Fibroblast of skin of abdomen (primary cell): ENCODE measurements around the gene IZUMO1. TPM values are rescaled to one million over a fixed set of nuclear protein-coding genes. Genes with fewer than 3 reads are reported as not detected.
"Not testable (repeated sequence)": the region's sequence is repeated elsewhere in the genome, so short reads cannot be mapped to it uniquely, and the experiment has no call there.

Experiments
- DNase-seq: peaks from one replicate; pipeline ENCODE4 v3.0.0-alpha.2; 2013
- polyA plus RNA-seq, 2 experiments: library from polyadenylated mRNA; unstranded; fragments of 120-200 nt; gene quantifications; one replicate each; pipeline ENCODE4 v1.2.1, GENCODE V29; 2013; ENCODE audit not compliant: insufficient read length in 2 of 2

IZUMO1 gene
- 0.08 TPM for polyA plus RNA-seq (2013, experiment 1 of 2; ENCODE audit: insufficient read length)
- 0.10 TPM for polyA plus RNA-seq (2013, experiment 2 of 2; ENCODE audit: insufficient read length)

DNA sequence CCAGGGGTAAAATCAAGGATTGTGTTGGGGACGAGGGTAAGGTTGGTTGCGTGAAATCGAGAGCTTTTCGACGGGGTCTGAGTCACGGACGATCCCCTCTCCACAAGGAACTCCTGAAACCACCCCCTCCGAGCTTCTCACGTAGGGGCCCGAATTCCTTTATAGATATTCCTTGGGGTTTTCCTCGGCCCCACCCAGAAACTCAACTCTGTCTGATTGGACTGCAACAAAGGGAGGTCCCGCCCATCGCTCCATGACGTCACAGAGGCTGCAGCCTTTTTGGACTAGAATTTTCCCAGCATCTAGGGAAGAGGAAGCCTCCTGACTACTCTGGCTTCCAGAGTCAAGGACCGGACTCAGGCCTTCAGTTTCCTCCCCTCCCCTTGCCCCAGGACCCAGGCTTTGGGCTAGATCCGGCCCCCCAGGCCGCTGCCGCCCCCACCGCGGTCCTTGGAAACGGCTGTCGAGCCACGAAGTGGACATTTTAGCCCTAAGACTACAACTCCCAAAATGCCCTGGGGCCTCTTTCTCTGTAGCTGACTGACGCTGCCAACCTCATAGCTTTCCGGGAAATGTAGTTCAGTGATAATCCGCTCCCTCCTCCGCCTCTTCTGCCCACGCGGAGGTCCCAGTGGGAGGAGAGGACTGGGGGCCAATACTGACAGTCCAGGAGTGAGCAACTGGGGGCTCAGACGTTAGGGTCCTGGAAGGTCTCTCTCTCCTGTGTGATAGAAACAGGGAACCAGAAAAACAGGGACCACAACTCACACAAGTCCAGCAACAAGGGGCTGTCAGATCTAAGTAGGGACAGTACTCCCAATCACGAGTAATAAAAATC lies at the start of gene IZUMO1:
Gene IZUMO1, minus strand, starts transcription at position 172 of the 838 bp plus-strand sequence. CDS start 1,050 bp downstream, outside the sequence.
- peak; percentile 90 for DNase-seq

DNA sequence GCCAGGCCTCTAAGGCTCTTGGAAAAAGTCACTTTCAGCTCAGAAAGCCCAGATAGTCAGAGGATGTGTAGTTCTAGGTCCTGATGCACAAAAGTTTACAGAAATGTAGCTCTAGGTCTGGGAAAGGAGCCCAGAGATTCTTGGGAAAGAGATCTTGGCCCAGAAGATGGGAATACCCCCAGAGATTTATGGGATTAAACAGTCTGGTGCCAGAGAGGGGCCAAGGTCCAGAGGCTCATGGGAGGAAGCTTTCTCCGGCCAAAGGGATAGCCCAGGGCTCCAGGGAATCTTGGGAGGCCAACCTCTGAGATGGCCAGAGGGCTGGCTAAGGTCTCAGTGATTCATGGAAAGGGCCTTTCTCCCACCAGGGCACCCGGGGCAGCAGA lies 49.0 kb upstream of the IZUMO1 start:
- DNase-seq = no peak

- peak; percentile 92 for DNase-seq
Measured at GRCh38 chr19:48795055-48795684, 48.5 kb upstream of the IZUMO1 start.

GRCh38 chr19:48794291-48794690 lies 47.6 kb upstream of the IZUMO1 start:
- DNase-seq = no peak

GRCh38 chr19:48793271-48793670 lies 46.6 kb upstream of the IZUMO1 start:
- no peak for DNase-seq

DNA sequence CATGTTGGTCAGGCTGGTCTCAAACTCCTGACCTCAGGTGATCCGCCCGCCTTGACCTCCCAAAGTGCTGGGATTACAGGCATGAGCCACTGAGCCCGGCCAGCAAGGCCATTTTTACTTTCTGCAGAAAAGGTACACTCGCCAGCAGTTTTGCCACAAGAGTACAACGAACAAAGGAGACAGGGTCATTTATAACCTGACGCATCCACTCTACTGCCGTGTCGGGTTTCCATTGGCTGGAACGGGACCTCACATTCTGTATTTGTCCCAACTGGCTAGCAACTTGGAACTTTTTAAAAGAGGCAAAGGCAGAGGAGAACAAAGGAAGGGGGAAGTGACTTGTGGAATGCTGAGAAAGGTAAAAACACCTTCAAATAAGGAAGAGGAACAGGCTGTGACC lies 40.6 kb upstream of the IZUMO1 start:
- not testable (repeated sequence) for DNase-seq

DNA sequence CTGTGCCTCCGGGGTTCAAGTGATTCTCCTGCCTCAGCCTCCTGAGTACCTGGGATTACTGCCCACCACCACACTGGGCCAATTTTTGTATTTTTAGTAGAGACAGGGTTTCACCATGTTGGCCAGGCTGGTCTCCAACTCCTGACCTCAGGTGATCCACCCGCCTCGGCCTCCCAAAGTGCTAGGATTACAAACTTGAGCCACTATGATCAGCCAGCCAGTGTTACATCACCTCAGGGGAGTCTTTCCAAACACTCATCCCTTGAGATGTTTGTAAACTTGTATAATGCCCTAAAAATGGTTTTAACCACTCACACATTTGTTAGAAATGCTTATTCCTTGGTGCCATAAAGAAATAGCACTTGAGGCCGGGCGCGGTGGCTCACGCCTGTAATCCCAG lies 39.7 kb upstream of the IZUMO1 start:
- DNase-seq = not testable (repeated sequence)

GRCh38 chr19:48784527-48784926 lies 37.8 kb upstream of the IZUMO1 start:
- no peak for DNase-seq

DNA sequence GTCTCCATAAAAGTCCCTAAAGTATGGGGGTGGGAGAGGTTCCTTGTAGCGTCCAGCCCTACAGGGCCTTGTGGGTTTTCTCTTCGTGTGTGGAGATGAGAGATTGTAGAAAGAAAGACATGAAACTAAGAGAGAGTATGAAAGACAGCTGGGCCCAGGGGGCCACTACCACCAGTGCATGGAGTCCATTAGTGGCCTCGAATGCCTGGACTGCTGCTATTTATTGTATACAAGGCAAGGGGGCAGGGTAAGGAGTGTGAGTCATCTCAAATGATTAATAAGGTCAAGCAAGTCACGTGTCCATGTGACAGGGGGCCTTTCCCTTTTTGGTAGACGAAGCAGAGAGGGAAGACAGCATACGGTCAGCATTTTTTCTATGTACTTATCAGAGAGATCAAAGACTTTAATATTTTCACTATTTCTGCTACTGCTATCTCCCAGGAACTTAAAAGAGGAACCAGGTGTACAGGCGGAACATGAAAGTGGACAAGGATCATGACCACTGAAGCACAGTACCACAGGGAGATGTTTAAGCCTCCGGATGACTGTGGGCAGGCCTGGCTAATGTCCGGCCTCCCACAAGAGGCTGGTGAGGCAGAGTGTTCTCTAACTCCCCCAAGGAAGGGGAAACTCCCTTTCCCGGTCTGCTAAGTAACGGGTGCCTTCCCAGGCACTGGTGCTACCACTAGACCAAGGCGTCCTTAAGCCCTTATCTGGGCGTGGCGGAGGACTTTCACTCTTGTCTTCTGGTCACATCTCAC lies 34.1 kb upstream of the IZUMO1 start:
- peak; percentile 38 for DNase-seq

DNA sequence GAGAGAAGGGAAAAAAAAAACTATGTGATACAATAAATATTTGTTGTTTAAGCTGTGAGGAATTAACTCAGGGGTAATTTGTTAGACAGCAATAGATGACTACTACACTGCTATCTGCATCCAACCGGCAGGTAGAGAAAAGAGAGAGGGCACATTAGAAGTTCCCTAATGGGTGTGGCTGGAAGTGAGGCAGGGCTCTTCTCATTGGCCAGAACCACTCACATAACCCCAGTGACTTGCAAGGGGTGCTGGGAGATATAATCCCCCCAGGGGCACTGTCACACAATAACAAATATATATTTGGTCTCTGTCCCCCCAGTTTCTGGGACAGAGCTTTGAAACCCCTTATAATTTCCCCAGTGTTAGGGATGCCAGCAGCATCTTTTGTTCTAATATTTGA lies 32.9 kb upstream of the IZUMO1 start:
- DNase-seq = no peak

- no peak for DNase-seq
Measured at GRCh38 chr19:48777720-48778119, 31.0 kb upstream of the IZUMO1 start.

- no peak for DNase-seq
Measured at GRCh38 chr19:48777139-48777538, 30.4 kb upstream of the IZUMO1 start.

GRCh38 chr19:48772503-48772953 lies 25.8 kb upstream of the IZUMO1 start:
- DNase-seq = no peak

- DNase-seq = no peak
Measured at GRCh38 chr19:48770734-48771472, 24.2 kb upstream of the IZUMO1 start.

DNA sequence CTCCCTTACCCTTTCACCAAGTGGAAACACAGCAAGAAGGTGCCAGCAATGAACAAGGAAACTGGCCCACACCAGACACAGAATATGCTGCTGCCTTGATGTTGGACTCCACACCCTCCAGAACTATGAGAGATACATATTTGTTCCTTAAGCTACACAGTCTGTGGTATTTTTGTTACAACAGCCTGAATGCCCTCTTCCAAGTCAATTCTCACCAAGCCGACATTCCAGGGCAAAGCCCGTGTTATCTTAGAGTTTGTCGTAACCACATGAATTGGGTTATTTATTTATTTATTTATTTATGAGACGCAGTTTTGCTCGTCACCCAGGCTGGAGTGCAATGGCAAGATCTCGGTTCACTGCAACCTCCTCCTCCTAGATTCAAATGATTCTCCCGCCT lies 23.6 kb upstream of the IZUMO1 start:
- peak; percentile 59 for DNase-seq

DNA sequence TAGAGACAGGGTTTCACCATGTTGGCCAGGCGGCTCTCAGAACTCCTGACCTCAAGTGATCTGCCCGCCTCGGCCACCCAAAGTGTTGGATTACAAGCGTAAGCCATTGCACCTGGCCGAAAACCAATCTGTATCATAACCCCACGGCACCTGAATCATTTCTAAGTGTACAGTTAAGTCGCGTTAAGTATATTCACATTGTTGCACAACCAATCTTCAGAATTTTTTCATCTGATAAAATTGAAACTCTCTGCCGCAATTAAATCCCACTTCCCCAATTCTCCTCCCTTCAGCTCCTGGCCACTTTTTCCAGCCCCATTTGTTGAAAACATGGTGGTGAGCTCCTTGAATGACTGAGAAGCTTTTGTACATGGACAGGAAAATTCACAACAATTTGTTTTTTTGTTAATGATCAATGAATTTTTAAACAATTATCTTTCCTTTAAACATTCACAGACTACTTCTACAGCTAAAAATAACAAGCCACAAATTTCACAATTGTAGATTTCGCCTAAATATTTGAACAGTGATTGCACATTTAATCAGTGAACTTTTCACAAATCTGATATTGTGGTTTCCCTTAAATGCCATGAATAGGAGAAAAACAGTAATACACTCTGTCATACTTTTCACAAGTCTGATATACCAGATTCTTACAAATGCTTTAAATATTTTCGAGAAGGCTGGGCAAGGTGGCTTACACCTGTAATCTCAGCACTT lies 22.4 kb upstream of the IZUMO1 start:
- no peak for DNase-seq

DNA sequence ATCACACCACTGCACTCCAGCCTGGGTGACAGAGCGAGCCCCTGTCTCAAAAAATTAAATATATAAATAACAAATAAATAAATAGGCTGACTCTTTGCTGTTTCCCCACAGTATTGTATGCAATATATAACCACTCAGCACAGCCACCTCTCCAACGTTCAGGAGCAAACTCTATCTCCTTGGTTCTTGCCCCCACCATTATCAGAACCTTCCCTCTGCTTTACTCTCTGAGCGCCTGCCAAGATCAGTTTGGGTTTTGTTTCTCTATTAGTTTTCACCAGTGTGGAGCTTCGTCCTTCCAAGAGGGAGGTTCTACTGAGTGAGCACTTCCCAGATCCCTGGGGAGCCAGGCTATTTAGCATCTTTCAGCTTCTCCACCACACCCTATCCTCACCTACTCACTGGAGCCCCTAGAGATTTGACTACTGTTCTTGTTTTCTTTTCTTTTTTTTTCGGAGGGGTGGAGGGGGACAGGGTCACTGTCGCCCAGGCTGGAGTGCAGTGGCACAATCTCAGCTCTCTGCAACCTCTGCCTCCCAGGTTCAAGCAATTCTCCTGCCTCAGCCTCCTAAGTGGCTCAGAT lies 21.6 kb upstream of the IZUMO1 start:
- DNase-seq = not testable (repeated sequence)

GRCh38 chr19:48765816-48766215 lies 19.1 kb upstream of the IZUMO1 start:
- DNase-seq = not testable (repeated sequence)

DNA sequence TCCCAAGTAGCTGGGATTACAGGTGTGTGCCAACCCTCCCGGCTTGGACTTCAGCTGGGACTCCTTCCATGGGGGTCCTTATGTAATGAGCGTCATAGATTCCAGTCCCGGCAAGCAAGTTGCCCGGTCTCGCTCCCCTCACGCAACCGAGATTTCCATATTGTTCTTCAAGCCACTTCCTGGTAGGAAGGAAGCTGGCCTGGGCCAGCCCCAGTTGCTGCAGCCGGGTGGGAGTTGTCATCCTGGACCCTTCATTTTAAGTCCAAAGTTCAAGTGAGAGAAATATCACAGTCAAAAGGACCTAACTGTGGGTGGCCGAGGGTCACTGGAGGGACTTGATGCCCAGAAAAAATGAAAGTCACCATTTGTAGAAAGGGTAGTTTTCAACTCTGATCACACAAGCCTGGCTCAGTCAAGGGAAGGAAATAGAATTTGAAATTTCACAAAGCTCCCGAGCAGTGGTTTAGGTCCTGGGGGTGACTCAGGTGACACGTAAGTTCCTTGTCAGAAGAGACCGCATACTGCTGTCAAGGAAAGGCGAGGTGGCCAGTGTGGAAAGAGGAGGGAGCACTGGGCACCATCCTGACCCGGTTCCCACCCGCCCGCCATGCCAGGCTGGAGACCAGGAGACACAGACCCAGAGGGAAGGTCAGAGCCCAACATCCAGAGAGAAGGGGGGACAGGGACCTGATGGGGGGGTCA lies 13.9 kb upstream of the IZUMO1 start:
- DNase-seq = no peak

- DNase-seq = no peak
Measured at GRCh38 chr19:48757741-48758144, 11.0 kb upstream of the IZUMO1 start.
